Fibroblast of mammary gland (primary cell): ENCODE results near the gene STX8.
A peak's percentile ranks its signal among the peaks of the same experiment; 100 is the strongest.

Source experiments
- DNase-seq: peaks from one replicate; pipeline ENCODE4 v3.0.0-alpha.2; 2010; ENCODE audit warnings: low read depth
- H3K4me3 ChIP-seq: 2 replicates; pipeline ENCODE4 v1.5.1; 2011; ENCODE audit warnings: low read depth, mild to moderate bottlenecking, low read length, moderate library complexity; ENCODE audit not compliant: control insufficient read depth
- CTCF ChIP-seq: conservative IDR thresholded peaks from 2 replicates; pipeline ENCODE4 v1.5.1; 2011; ENCODE audit warnings: low read depth, low read length, inconsistent platforms; ENCODE audit not compliant: control insufficient read depth, insufficient read depth

Gene STX8

GRCh38 chr17:9472094-9472493, 103.5 kb downstream of the STX8 start:
- no peak for TF ChIP-seq CTCF
- H3K4me3 ChIP-seq = no peak overlapping the region
- peak; percentile 77 for DNase-seq

DNA sequence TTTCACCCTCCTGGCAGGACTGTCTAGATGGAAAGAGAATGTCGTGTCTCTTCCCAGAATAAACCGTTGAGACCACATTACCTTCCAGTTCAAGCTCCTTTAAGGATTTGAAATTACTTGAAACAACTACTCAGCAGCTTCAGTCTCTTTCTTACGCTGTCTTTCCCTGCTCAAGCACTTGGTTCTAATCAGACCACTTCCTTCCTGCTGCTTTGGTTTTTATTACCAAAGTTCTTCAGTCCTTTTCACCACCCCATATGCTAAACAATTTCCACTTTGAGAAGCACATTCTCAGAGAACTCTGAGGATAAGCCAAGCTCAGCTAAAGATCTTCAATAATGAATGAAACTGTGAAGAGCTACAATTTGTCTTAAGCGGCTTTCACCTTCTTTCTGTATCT, 105.4 kb downstream of the STX8 start:
- H3K4me3 ChIP-seq = no peak overlapping the region
- DNase-seq = no peak
- no peak for TF ChIP-seq CTCF

DNA sequence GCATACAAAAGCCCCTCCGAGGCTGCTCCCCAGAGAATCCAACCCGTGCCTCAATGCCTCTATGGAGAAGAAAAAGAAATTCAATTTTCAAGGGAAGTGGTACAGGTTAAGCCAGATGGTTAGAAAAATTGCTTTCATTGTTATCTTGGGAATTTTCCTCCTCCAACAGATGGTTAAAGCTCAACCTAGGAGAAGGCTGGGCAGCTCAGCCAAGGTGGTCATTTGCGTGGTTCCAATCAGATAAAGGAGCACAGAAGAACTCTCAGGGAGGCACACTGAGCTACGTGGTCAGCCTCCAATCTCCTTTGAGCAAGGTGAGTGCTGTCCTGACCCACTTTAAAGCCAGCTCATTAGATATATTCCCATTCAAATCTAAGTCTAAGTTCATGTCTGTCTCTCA, 106.7 kb downstream of the STX8 start:
- TF ChIP-seq CTCF = no peak
- H3K4me3 ChIP-seq = no peak overlapping the region
- no peak for DNase-seq

DNA sequence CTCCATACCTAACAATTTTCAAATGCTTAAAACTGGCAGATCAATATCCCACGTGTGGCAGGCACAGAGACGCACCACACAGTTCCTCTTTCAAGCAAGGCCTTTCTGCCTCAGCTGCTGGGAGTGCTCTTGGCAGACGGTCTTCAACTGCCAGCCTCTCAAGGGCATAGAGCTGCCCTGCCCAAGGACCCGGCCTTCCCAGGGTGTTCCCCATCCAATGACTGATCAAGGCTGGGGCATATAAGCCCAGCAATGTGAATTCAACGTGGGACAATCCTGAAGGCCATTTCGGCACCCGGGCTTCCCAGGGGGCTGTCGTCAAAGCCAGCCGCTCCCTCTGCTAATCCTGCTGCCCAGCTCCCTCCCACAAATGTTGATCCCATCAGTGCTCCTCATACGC, 107.1 kb downstream of the STX8 start:
- TF ChIP-seq CTCF = no peak

GRCh38 chr17:9467518-9467917, 108.1 kb downstream of the STX8 start:
- no peak overlapping the region for H3K4me3 ChIP-seq
- peak; percentile 13 for TF ChIP-seq CTCF
- no peak for DNase-seq

More for the DNA sequence above, 107.1 kb downstream of the STX8 start:
- DNase-seq = no peak
- H3K4me3 ChIP-seq = no peak overlapping the region

DNA sequence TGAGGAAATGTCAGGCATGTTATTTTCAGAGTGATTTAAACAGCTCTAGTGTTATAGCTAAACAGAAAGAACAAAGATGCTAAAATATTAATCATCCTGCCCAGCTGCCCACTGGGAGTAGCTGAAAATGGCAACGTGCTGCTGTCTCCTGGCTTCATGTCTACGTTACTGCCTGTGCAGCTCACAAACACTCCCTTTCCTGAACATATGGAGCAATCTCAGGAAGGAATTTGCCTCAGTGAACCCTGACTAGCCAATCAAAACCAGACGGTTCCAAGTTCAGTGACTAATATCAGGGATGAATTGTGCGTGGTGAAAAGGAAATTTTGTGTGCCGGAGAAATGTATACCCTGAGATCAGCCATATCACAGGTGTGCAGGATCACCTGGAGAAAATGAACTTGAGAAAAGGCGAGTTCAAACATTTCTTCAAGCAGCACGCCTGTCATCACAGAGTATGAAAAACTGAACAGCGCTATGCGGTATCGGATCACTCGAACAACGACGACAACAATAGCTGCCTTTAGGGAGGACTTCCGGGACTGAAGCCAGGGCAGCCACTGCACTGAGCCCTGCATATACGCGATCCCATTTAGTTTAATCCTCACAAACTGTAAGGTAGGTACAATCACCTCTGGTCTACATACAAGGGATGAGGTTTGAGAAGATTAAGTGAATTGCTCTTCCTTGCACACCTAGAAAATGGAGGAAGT, 110.3 kb downstream of the STX8 start:
- DNase-seq = peak; percentile 84
- peak; percentile 16 for TF ChIP-seq CTCF
- H3K4me3 ChIP-seq = no peak overlapping the region

GRCh38 chr17:9457005-9457404, 118.6 kb downstream of the STX8 start:
- no peak for TF ChIP-seq CTCF
- DNase-seq = no peak
- H3K4me3 ChIP-seq = no peak overlapping the region
